Fibroblast of villous mesenchyme (primary cell): Measurements from ENCODE around the gene LRRC75A. TPM values are rescaled to one million over a fixed set of nuclear protein-coding genes. Genes with fewer than 3 reads are reported as not detected.

Experiments
- DNase-seq: peaks from one replicate; pipeline ENCODE4 v3.0.0-alpha.2; 2010; ENCODE audit warnings: low read depth
- H3K4me3 ChIP-seq: 2 replicates; pipeline ENCODE4 v1.5.1; 2011; ENCODE audit warnings: low read depth, mild to moderate bottlenecking, low read length
- CTCF ChIP-seq: IDR thresholded peaks from 2 replicates; pipeline ENCODE4 v1.5.1; 2012; ENCODE audit warnings: low read depth, mild to moderate bottlenecking, low read length; ENCODE audit not compliant: insufficient read depth
- total RNA-seq: library from RNA; depleted of rRNA; stranded (reverse); fragments of >200 nt; gene quantifications from 2 replicates; pipeline ENCODE4 v1.2.3, GENCODE V29; 2012

Gene LRRC75A
- total RNA-seq, 1 donor = 2.6 TPM

- DNase-seq = peak; percentile 77
- no peak overlapping the region for H3K4me3 ChIP-seq
- peak; percentile 88 for TF ChIP-seq CTCF
Measured at GRCh38 chr17:16428098-16428882, 63.7 kb downstream of the LRRC75A start.

GRCh38 chr17:16427020-16427419, 65.0 kb downstream of the LRRC75A start:
- no peak overlapping the region for H3K4me3 ChIP-seq
- no peak for DNase-seq
- TF ChIP-seq CTCF = no peak

- no peak for TF ChIP-seq CTCF
- no peak overlapping the region for H3K4me3 ChIP-seq
- DNase-seq = peak; percentile 40
Measured at GRCh38 chr17:16425698-16426659, 66.0 kb downstream of the LRRC75A start.

- peak; percentile 42 for DNase-seq
- H3K4me3 ChIP-seq = no peak overlapping the region
- no peak for TF ChIP-seq CTCF
Measured at GRCh38 chr17:16425202-16425601, 66.8 kb downstream of the LRRC75A start.

- no peak for DNase-seq
- no peak for TF ChIP-seq CTCF
- H3K4me3 ChIP-seq = no peak overlapping the region
Measured at GRCh38 chr17:16423226-16423872, 68.6 kb downstream of the LRRC75A start.

GRCh38 chr17:16422416-16422815, 69.6 kb downstream of the LRRC75A start:
- no peak for DNase-seq
- no peak for TF ChIP-seq CTCF
- no peak overlapping the region for H3K4me3 ChIP-seq
